Mesodermal cell (in vitro differentiated cells): Measurements from ENCODE around the gene ATG5.

Experiments used
- H3K27ac ChIP-seq: 2 replicates; pipeline ENCODE4 v1.7.0; 2013; ENCODE audit warnings: mild to moderate bottlenecking, low read depth, low read length, moderate library complexity; ENCODE audit not compliant: severe bottlenecking
- H3K36me3 ChIP-seq: 2 replicates; pipeline ENCODE4 v1.7.1; 2013; ENCODE audit warnings: mild to moderate bottlenecking, low read length, moderate library complexity; ENCODE audit not compliant: control insufficient read depth, insufficient read depth
- H3K4me1 ChIP-seq: one replicate; pipeline ENCODE4 v1.7.1; 2013; ENCODE audit warnings: mild to moderate bottlenecking, low read length; ENCODE audit not compliant: insufficient read depth, control insufficient read depth, poor library complexity, severe bottlenecking
- H3K4me3 ChIP-seq: 2 replicates; pipeline ENCODE4 v1.7.0; 2013; ENCODE audit warnings: low read length, control low read depth, mild to moderate bottlenecking; ENCODE audit not compliant: insufficient read depth, poor library complexity, severe bottlenecking; ENCODE audit errors: extremely low read depth
- H3K9me3 ChIP-seq: 2 replicates; pipeline ENCODE4 v1.7.1; 2013; ENCODE audit warnings: mild to moderate bottlenecking, low read length, moderate library complexity; ENCODE audit not compliant: control insufficient read depth
- WGBS, 2 experiments: methylation state at CpG; one replicate each; pipeline ENCODE4 v1.1.5; 2013; ENCODE audit warnings: missing lambda C conversion rate in 2 of 2; ENCODE audit not compliant: insufficient coverage in 2 of 2; 5-methylcytosine and 5-hydroxymethylcytosine counted together

The ATG5 gene

DNA sequence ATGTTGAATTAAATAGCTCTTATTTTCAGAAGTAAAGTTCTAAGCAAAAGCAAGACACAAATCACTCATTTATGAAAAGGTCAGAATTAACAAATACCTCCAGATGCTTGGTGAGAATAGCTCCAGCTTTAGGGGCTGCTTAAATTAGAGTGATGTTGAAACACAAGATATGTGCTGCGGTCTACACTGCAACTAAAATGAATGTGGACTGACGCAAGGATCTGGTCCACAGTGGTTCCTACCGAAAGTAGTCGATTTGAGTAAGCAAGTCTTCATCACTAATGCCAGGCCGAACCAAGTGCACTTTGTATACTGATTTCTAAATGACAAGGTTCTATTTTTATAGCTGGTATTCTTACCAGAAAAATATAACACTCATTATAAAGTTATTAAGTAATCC is 143.1 kb downstream of the ATG5 start:
- Histone ChIP-seq H3K27ac (no peak overlapping the region), H3K9me3 (no peaks in the 10 kb centered on the region)
- 96% methylated on average over 4 of the region's 5 CpGs; no CpG with 5 or more reads in 1 of the 2 experiments for WGBS, 2 experiments

DNA sequence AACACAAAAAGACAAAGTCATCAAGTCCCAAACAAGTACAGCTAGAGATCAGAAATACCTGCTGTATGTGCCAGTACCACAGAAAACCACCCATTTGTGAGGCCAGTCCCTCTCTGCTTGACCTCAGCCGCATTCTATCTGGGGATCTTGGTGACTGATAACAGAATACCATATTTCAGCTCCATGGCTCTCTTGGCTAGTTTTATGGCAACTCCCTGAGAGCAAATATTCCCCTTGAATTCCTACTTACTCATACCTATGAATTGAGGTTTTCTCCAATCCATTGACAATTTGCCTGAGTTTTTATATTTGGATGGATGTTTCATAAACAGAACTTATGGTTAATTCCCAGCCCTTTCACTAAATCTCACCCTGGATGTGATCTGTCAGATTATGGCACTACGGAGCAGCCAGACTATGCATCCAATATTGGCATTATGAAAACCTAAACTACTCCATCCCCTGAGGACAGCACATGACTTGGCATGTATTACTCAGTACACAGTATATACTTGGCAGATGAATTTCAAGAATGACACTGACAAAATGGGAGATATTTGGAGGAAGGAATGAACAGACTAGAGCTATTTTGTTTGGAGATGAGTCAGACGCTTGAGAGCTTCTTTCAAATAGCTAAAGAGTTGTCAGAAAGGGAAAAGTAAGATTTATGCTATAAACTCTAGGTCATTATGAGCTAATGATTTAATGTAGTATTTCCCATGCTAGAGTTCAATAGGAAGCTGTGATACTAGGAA is 143.7 kb downstream of the ATG5 start:
- Histone ChIP-seq H3K9me3 (no peaks in the 10 kb centered on the region), H3K4me3 (no peak overlapping the region), H3K36me3 (peaks cover 4% of the 10 kb centered on the region), H3K4me1 (peaks cover 4% of the 10 kb centered on the region), H3K27ac (no peak overlapping the region)
- 70 to 86% methylated on average over 2 to 3 of the region's 3 CpGs for WGBS, 2 experiments

More for the DNA sequence above, 143.1 kb downstream of the ATG5 start:
- Histone ChIP-seq H3K4me1 (peaks cover 4% of the 10 kb centered on the region), H3K4me3 (no peak overlapping the region), H3K36me3 (peaks cover 4% of the 10 kb centered on the region)

DNA sequence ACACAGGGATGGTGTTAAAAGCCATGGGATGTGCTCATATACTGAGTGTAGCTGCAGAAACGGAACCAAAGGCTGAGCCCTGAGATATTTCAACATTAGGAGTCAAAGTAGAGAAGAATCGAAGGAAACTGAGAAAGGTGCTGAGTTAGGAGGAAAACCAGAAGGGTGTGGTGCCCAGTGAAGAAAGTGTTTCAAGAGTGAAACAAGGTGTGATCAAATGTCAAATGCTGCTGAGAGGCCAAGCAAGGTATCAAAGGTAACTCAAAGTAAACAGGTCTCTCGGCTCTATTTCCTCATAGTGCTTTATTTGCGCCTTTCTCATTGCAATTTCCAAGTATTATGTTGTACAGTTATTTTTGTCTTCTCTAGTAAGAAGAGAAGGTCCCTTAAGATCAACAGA is 145.4 kb downstream of the ATG5 start:
- 88 to 93% methylated on average over 2 to 4 of the region's 4 CpGs for WGBS, 2 experiments

DNA sequence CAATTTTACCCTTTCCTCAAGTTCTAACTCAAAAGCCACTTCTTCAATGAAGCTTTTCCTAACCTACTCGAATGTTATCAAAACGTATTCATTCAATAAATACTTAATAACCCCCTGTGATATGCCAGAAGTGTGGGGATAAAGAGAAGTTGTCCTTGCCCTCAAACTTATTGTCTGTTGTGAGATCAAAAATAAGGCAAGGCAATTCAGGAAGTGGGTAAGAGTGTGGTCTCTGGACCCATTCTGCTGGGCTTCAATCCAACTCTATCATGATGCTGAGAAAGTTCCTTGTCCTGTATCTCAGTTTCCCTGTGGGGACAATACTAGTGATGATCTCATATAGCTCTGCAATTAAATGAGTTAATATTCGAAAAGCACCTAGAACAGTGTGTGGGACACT is 146.7 kb downstream of the ATG5 start:
- Histone ChIP-seq H3K27ac (no peak overlapping the region), H3K36me3 (no peaks in the 10 kb centered on the region), H3K4me3 (no peak overlapping the region), H3K4me1 (peaks cover 4% of the 10 kb centered on the region), H3K9me3 (no peaks in the 10 kb centered on the region)
- WGBS, 2 experiments: no CpG with 5 or more reads among the region's 3 CpGs

More for the DNA sequence above, 145.4 kb downstream of the ATG5 start:
- Histone ChIP-seq H3K36me3 (no peaks in the 10 kb centered on the region), H3K9me3 (no peaks in the 10 kb centered on the region), H3K4me3 (no peak overlapping the region), H3K27ac (no peak overlapping the region), H3K4me1 (peaks cover 4% of the 10 kb centered on the region)

DNA sequence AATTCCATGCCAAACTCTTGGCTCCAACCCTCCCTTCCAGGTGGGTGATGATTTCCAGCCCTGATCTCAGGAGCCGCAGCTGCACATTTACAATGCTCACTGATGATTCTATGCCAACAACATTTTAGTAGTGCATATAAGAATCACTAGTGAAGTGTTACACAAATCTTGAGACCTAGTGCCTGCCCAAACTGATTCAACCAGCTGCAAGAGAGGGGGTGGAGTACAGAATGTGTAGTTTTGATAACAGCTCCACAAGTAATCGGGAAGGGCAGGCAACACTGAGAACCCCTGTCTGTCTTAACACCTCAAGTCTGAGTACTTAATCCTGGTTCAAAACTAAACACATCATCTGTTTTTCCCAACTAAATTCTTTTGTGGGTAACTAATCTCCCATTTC is 147.8 kb downstream of the ATG5 start:
- 83 to 100% methylated on average over 1 of the region's 2 CpGs for WGBS, 2 experiments
- no peak overlapping the region for H3K27ac ChIP-seq

DNA sequence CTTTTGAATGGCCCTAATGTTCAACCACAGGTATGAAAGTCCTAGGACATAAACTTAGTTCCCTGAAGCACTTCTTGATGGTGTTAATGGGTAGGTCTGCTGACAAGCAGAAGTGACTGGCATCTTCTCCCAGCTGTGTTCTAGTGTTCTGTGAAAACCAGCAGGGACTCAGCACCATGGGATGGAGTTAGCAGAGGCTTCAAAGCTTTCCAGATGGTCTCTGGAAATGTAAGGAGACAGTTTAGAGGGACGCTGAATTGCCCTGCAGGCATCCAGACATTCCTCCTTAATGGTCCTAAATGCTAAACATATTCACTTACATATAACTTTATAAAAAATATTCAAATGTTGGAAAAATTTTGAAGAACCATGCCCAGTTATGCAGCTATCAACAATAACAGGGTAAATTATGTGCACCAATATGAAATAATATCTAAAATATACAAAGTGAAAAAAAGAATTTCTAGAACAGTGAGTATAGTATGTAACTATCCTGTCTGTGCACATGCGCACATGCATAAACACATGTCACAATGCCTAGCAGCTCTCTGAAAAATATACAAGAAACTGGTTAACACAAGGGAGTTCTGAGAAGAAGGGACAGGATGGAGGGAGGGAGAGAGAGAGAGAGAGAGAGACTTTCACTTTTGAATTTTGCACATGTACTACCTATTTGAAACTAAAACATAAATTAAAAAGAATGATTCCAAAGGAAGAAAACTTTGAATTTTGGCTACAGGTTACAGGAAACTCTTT is 152.3 kb downstream of the ATG5 start:
- no peaks in the 10 kb centered on the region for H3K36me3 ChIP-seq
- no peak overlapping the region for H3K27ac ChIP-seq
- WGBS, 2 experiments: no CpG with 5 or more reads among the region's 2 CpGs
- H3K4me1 ChIP-seq: no peaks in the 10 kb centered on the region
- no peak overlapping the region for H3K4me3 ChIP-seq
- H3K9me3 ChIP-seq: no peaks in the 10 kb centered on the region

More for the DNA sequence above, 147.8 kb downstream of the ATG5 start:
- H3K36me3 ChIP-seq: no peaks in the 10 kb centered on the region
- H3K9me3 ChIP-seq: no peaks in the 10 kb centered on the region
- H3K4me1 ChIP-seq: peaks cover 4% of the 10 kb centered on the region
- H3K4me3 ChIP-seq: no peak overlapping the region

DNA sequence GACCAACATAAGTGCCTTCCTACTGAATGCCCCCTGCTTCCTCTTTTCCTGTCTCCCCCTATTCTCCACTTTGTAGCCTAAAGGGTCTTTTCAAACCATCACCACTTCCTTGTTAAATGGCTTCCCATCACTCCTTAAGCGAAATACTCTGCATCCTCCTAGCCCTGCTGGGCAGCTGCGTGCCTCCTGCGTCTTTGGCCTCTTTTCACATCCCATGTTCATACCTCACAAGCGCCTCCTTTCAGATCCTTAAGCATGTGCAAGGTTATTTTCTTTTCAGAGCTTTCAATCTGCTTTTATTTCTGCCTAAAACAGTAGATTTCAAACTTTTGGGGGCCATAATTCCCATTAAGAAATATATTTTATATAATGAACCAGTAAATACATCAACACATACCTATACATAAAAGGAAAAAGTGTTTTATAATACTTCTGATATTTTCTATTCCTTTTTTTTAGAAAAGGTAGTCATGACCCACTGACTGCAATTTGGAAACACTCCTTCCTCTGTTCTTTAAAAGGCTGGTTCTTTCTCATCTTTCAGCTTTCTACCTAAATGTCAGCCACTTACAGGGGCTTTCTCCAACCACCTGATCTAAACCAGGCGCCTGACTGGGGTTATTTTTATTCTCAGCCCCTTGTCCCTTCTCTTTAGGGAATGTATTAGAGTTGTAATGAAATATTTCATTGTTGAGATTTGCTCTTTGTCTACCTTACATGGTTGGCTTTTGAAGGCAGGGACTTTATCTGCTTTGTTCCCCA is 155.3 kb downstream of the ATG5 start:
- no peaks in the 10 kb centered on the region for H3K36me3 ChIP-seq
- H3K4me1 ChIP-seq: no peaks in the 10 kb centered on the region
- H3K9me3 ChIP-seq: no peaks in the 10 kb centered on the region
- H3K27ac ChIP-seq: no peak overlapping the region
- H3K4me3 ChIP-seq: no peak overlapping the region
- 91 to 97% methylated on average over 4 of the region's 5 CpGs for WGBS, 2 experiments

DNA sequence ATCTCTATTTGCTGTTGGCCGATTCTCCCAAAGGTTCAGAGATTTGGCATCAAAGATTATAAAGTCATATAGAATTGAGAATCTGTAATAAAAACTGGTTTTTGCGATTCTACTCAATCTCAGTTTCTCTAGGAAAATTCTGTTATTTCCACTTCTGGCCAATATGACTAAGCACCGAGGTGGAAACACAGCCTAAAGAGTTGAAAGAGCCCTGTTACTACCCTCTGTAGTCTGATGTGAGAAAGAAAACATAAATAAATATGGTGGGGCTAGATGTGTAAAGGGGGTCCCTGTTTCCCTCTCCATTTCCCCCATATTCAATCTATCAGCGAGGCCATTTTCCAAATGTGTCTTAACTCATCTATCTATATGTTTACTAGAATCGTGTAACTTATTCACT is 156.0 kb downstream of the ATG5 start:
- Histone ChIP-seq H3K36me3 (no peaks in the 10 kb centered on the region), H3K4me3 (no peak overlapping the region), H3K27ac (no peak overlapping the region), H3K9me3 (no peaks in the 10 kb centered on the region), H3K4me1 (no peaks in the 10 kb centered on the region)
- 60 to 80% methylated on average over 1 to 2 of the region's 5 CpGs for WGBS, 2 experiments

DNA sequence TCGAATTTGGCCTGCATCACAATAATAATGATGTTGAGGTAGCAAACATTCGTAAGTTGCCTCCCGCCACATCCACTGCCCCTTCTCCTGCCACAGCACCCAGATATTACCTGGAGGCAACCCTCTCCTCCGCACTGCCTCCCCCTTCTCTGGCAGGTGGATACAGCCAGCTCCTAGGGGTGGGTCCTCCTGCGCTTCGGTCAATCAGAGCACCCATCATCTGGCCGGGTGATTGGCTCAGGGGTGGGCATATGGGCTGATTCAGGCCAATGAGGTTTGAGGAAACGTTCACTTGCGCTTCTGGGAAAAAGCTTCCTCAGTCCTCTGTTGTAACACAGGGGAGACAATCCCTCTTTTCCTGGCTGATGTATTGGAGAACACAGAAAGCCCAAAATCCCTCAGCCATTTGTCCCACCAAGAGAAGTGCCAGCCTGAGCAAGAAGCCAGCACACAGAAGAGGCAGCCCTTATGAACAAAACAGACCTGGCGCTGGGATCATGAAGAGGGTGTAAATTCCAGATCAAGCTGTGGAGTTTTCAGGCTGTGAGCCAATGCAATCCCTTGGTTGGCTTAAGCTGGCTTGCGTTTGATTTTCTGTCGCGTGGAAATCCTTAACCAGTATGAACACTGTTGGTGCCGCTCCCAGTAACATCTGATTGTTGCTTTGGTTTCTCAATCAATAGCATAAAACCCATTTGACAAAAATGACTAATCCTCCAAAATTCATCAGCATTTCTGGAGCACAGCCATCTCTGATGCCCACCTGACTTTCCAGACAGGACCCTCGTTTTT is 157.3 kb downstream of the ATG5 start:
- 91 to 94% methylated on average over 13 to 14 of the region's 15 CpGs for WGBS, 2 experiments
- H3K36me3 ChIP-seq: no peaks in the 10 kb centered on the region
- no peak overlapping the region for H3K27ac ChIP-seq
- H3K9me3 ChIP-seq: no peaks in the 10 kb centered on the region
- H3K4me1 ChIP-seq: peaks cover 2% of the 10 kb centered on the region
- H3K4me3 ChIP-seq: no peak overlapping the region
